IMR-90 (cell line): Measurements from ENCODE around the gene ZCCHC24. TPM values are rescaled to one million over a fixed set of nuclear protein-coding genes. Genes with fewer than 3 reads are reported as not detected.

Experiments
- ATAC-seq: fragments of 200-7000 bp; cut with Tn5 transposase; 2 replicates; pipeline ENCODE4 v1.9.1; 2020; ENCODE audit warnings: low read depth, mild to moderate bottlenecking, moderate library complexity
- BruUV-seq: library from RNA; stranded (reverse); fragments of 400-500 nt; replicated peaks from 2 replicates; lab custom pipeline; 2021; lab: Mats Ljungman, UMichigan
- CTCF ChIA-PET: fragments of 300-600 bp; formaldehyde crosslinking; extraction: SDS; loops from one replicate; lab custom pipeline; 2021; ENCODE audit warnings: antibody characterized with exemption; lab: Yijun Ruan, JAX
- POLR2A ChIA-PET: fragments of 300-600 bp; sonication (Branson Sonifier 250); formaldehyde crosslinking; loops from one replicate; lab custom pipeline; 2022; ENCODE audit warnings: antibody characterized with exemption; ENCODE audit not compliant: unreplicated experiment; lab: Charles Lee
- DNase-seq: peaks from one replicate; pipeline ENCODE4 v3.0.0; 2013
- H2AFZ ChIP-seq: replicated peaks from 2 replicates; pipeline ENCODE3; 2013; ENCODE audit warnings: low read length, mild to moderate bottlenecking; ENCODE audit not compliant: poor library complexity
- H2AK5ac ChIP-seq: 2 replicates; pipeline ENCODE4 v1.6.1; 2013; ENCODE audit warnings: low read depth, low read length, inconsistent platforms
- H2AK9ac ChIP-seq: replicated peaks from 2 replicates; pipeline ENCODE3; 2013; ENCODE audit warnings: mild to moderate bottlenecking, low read depth, low read length, moderate library complexity; ENCODE audit not compliant: poor library complexity
- H2BK120ac ChIP-seq: 2 replicates; pipeline ENCODE4 v1.6.1; 2013; ENCODE audit warnings: low read depth, low read length, inconsistent platforms
- H2BK15ac ChIP-seq: 3 replicates; pipeline ENCODE4 v1.6.1; 2013; ENCODE audit warnings: low read depth, low read length, inconsistent platforms
- H2BK20ac ChIP-seq: 2 replicates; pipeline ENCODE4 v1.6.1; 2013; ENCODE audit warnings: low read depth, mild to moderate bottlenecking, inconsistent platforms, low read length, moderate library complexity
- H2BK5ac ChIP-seq: 2 replicates; pipeline ENCODE4 v1.6.1; 2013; ENCODE audit warnings: mild to moderate bottlenecking, low read depth, low read length, inconsistent platforms; ENCODE audit not compliant: poor library complexity, severe bottlenecking
- H3K14ac ChIP-seq: replicated peaks from 2 replicates; pipeline ENCODE4 v1.6.1; 2013; ENCODE audit warnings: low read depth, low read length, inconsistent platforms
- H3K18ac ChIP-seq: 2 replicates; pipeline ENCODE4 v1.6.1; 2013; ENCODE audit warnings: low read depth, low read length, control low read depth
- H3K23ac ChIP-seq: 2 replicates; pipeline ENCODE4 v1.6.1; 2013; ENCODE audit warnings: low read depth, low read length, inconsistent platforms
- H3K27ac ChIP-seq: 2 replicates; pipeline ENCODE4 v1.5.1; 2013; ENCODE audit warnings: mild to moderate bottlenecking, control low read depth, low read length; ENCODE audit not compliant: insufficient read depth
- H3K27me3 ChIP-seq: 2 replicates; pipeline ENCODE4 v1.6.1; 2013; ENCODE audit warnings: low read length; ENCODE audit not compliant: control insufficient read depth, insufficient read depth
- H3K36me3 ChIP-seq: 2 replicates; pipeline ENCODE4 v1.6.1; 2013; ENCODE audit warnings: low read length, mixed read lengths; ENCODE audit not compliant: control insufficient read depth, insufficient read depth
- H3K4ac ChIP-seq: 2 replicates; pipeline ENCODE4 v1.6.1; 2013; ENCODE audit warnings: low read depth, low read length, inconsistent platforms
- H3K4me1 ChIP-seq: 2 replicates; pipeline ENCODE4 v1.6.1; 2013; ENCODE audit warnings: low read length, mixed read lengths; ENCODE audit not compliant: control insufficient read depth, insufficient read depth
- H3K4me2 ChIP-seq: 2 replicates; pipeline ENCODE4 v1.6.1; 2013; ENCODE audit warnings: low read depth, mild to moderate bottlenecking, control low read depth, low read length, moderate library complexity
- H3K4me3 ChIP-seq: 2 replicates; pipeline ENCODE4 v1.5.1; 2013; ENCODE audit warnings: low read depth, mild to moderate bottlenecking, control low read depth, low read length, moderate library complexity; ENCODE audit not compliant: insufficient read depth
- H3K56ac ChIP-seq: 2 replicates; pipeline ENCODE4 v1.6.1; 2013; ENCODE audit warnings: low read length, inconsistent platforms; ENCODE audit not compliant: insufficient read depth; ENCODE audit errors: extremely low read depth
- H3K79me1 ChIP-seq, 2 experiments: 2 replicates each; pipeline ENCODE4 v1.6.1; 2013; ENCODE audit warnings: low read length in 2 of 2, inconsistent platforms in 1 of 2, low read depth in 1 of 2
- H3K9ac ChIP-seq: 2 replicates; pipeline ENCODE4 v1.6.1; 2013; ENCODE audit warnings: low read depth, low read length, control low read depth
- H3K9me1 ChIP-seq: 2 replicates; pipeline ENCODE4 v1.6.1; 2013; ENCODE audit warnings: low read length, inconsistent platforms; ENCODE audit not compliant: insufficient read depth
- H3K9me3 ChIP-seq: 2 replicates; pipeline ENCODE4 v1.6.1; 2013; ENCODE audit warnings: low read length; ENCODE audit not compliant: control insufficient read depth, insufficient read depth
- H4K20me1 ChIP-seq: 2 replicates; pipeline ENCODE4 v1.6.1; 2013; ENCODE audit warnings: low read length, inconsistent platforms; ENCODE audit not compliant: insufficient read depth
- H4K5ac ChIP-seq: 2 replicates; pipeline ENCODE4 v1.6.1; 2013; ENCODE audit warnings: mild to moderate bottlenecking, low read depth, low read length, control low read depth
- H4K8ac ChIP-seq, 2 experiments: 2 replicates each; pipeline ENCODE4 v1.6.1; 2013; ENCODE audit warnings: low read depth in 2 of 2, low read length in 2 of 2, control low read depth in 1 of 2, inconsistent platforms in 1 of 2
- H4K91ac ChIP-seq: 2 replicates; pipeline ENCODE4 v1.6.1; 2013; ENCODE audit warnings: low read depth, low read length, inconsistent platforms; ENCODE audit not compliant: insufficient read depth
- CEBPB ChIP-seq: IDR thresholded peaks from 2 replicates; pipeline ENCODE4 v1.6.1; 2012; ENCODE audit warnings: low read depth, low read length, improper control_type of control experiment
- CHD1 ChIP-seq: IDR thresholded peaks from 2 replicates; pipeline ENCODE4 v1.6.1; 2012; ENCODE audit warnings: low read depth, low read length, improper control_type of control experiment
- FOS ChIP-seq: fragments of 150-350 bp; IDR thresholded peaks from 2 replicates; pipeline ENCODE4 v1.6.1; 2016; ENCODE audit warnings: low read depth, low read length
- POLR2A ChIP-seq: IDR thresholded peaks from 2 replicates; pipeline ENCODE4 v1.6.1; 2012; ENCODE audit warnings: mild to moderate bottlenecking, low read depth, low read length
- RCOR1 ChIP-seq: IDR thresholded peaks from 2 replicates; pipeline ENCODE4 v1.6.1; 2012; ENCODE audit warnings: mild to moderate bottlenecking, low read length, improper control_type of control experiment; ENCODE audit not compliant: insufficient replicate concordance
- WGBS, 2 experiments: methylation state at CpG; one replicate each; pipeline versions ENCODE4 v1.1.5 to v1.1.7; 2013; ENCODE audit warnings: missing lambda C conversion rate in 2 of 2; ENCODE audit not compliant: insufficient read length in 1 of 2; ENCODE audit errors: extremely low coverage in 2 of 2; 5-methylcytosine and 5-hydroxymethylcytosine counted together
- dilution Hi-C: fragments of 300-500 bp; cut with HindIII; formaldehyde crosslinking; loops from one replicate; pipeline ENCODE4 v1.14.3; 2018; ENCODE audit warnings: low sequenced_read_pairs; ENCODE audit not compliant: unreplicated experiment
- in situ Hi-C: fragments of 300-500 bp; cut with MboI; formaldehyde crosslinking; loops from 3 replicates; pipeline ENCODE4 v1.14.3; 2019; ENCODE audit warnings: low sequenced_read_pairs, inconsistent platforms, mixed read lengths
- intact Hi-C: fragments of 100-400 bp; cut with micrococcal nuclease; formaldehyde crosslinking; loops from 2 replicates; pipeline ENCODE4 v1.10.0; 2022
- polyA plus RNA-seq, 3 experiments: library from polyadenylated mRNA; depleted of rRNA; stranded (reverse); fragments of >200 nt; gene quantifications; 2 replicates each; pipeline ENCODE4 v1.2.3, GENCODE V29; 2012; ENCODE audit warnings: low replicate concordance in 1 of 3
- total RNA-seq: library from RNA; depleted of rRNA; stranded (reverse); fragments of >200 nt; gene quantifications from 2 replicates; pipeline ENCODE4 v1.2.3, GENCODE V29; 2012

Gene ZCCHC24
- total and polyA plus RNA-seq, 2 of the 4 experiments (the other 2 are of a cell fraction) = 15.1 to 25.9 TPM

DNA sequence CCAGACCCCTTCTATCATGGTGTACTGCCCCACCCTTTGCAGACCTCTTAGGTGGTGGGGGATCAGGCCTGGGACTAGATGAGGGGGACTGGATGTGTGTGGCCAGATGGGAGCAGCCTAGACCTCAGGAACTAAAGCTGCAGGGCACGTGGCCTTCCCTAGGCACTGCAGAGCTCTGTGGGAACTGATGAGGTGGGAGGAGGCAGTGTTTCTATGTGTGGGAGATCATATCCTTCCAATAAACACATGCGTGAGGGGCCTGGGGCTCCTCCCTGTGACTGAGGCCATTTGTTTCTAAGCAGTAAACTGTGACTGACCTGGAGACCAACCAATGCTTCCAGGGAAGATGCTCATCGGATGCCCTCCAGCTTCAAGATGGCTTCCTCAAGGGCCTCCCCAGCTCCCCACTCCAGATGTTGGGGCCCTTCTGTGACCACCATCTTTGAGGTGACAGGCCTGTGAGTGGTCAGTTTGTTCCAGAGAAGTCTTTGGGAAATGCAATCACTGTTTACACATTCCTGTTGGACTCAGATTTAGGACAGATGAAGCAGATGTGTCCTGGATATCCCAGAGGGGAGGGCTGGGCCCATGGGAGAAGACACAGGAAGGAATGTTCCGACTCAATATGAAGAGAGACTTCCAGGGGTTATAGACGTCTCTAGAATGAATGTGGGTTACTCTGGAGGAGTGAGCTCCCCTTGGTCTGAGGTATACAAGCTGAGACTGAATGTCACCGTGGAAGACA, 23.6 kb upstream of the ZCCHC24 start (continued):
- no peak for TF ChIP-seq CHD1

GRCh38 chr10:79468015-79468560, 22.7 kb upstream of the ZCCHC24 start:
- intact Hi-C loops (no loop called here), in situ Hi-C loops (no loop called here), dilution Hi-C loops (no loop called here)
- Histone ChIP-seq H3K23ac (peak overlapping the region; percentile 44; the same call in 1 of the 2 replicates), H2BK20ac (peak overlapping the region; percentile 60), H3K18ac (peak overlapping the region; percentile 22; the same call in 1 of the 2 replicates), H3K9me1 (peaks cover 17% of the 10 kb centered on the region), H3K4ac (peak overlapping the region; percentile 51), H3K27me3 (no peaks in the 10 kb centered on the region), H2BK15ac (peak overlapping the region; percentile 70; the same call in 2 of the 3 replicates), H3K36me3 (no peaks in the 10 kb centered on the region), H2AK9ac (peak overlapping the region; percentile 88), H3K4me1 (peaks cover 14% of the 10 kb centered on the region), H4K5ac (peak overlapping the region; percentile 4; the same call in 1 of the 2 replicates), H3K9ac (no peak overlapping the region), H2AFZ (peak overlapping the region; percentile 29), H4K91ac (peak overlapping the region; percentile 25; the same call in 1 of the 2 replicates), H2AK5ac (peak overlapping the region; percentile 70), H4K20me1 (no peaks in the 10 kb centered on the region), H2BK5ac (no peak overlapping the region), H3K56ac (no peak overlapping the region), H4K8ac (peak overlapping the region in 1 of 2 experiments; percentile 68; a peak in 3 of 4 replicates), H3K4me3 (no peak overlapping the region), H3K9me3 (no peaks in the 10 kb centered on the region), H2BK120ac (peak overlapping the region; percentile 67), H3K4me2 (no peak overlapping the region), H3K14ac (peak overlapping the region; percentile 36; the same call in 1 of the 2 replicates), H3K27ac (peak overlapping the region; percentile 57; the same call in 1 of the 2 replicates), H3K79me1 (no peaks in the 10 kb centered on the region)
- ATAC-seq (no peak), DNase-seq (no peak)
- no TSS peak for BruUV-seq
- CTCF ChIA-PET = interaction anchor here (0.6 to 2.1 kb wide), 14 partner anchors 8 to 997 kb away, joined by 3 to 11 read pairs (median 3); no protein-coding TSS in a partner anchor
- WGBS, 2 experiments = no CpG with 5 or more reads among the region's 3 CpGs
- POLR2A ChIA-PET = no interaction called here
- TF ChIP-seq FOS (no peak), RCOR1 (no peak), CEBPB (no peak), POLR2A (no peak)
